NCI-H2107 treated with DMSO at 0.1 percent for 48 hours (cell line): ENCODE results near the gene S100A8.
"Not testable (repeated sequence)": the region's sequence is repeated elsewhere in the genome, so short reads cannot be mapped to it uniquely, and the experiment has no call there.

Experiments
- DNase-seq: peaks from one replicate; lab custom pipeline; 2025; ENCODE audit not compliant: unreplicated experiment; lab: John Stamatoyannopoulos, UW

The S100A8 gene

GRCh38 chr1:153417136-153417888, 26.4 kb upstream of the S100A8 start:
- DNase-seq: no peak

DNA sequence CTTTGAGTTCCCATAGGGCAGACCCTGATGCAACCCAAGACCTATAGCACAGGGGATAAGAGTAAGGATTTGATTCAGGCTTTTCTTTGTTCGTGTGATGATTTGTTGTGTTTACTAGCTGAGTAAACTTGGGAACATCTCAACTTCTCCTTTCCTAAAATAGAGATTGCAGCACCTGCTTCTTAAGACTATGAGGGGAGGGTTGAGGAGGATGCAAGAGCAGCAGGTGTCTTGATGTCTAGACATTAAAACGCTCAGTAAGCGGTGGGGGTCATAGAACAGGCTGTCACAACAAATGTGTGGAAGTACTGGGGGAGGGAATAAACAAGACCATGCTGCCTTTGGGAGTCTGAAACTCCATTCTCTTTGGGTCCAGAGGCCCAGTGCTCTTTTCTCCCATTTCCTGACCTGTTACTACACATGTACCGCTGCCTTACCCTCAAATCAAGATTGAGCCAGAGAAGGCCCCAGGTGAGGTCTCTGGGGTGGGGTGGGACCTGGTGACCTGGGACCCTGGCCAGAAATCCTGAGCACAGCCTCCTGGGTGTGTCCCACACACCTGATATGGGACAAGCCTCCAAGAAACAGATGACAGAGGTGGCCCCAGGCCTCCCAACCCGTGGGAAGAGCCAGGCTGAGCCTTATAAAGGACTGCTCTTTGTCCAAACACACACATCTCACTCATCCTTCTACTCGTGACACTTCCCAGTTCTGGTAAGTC, 25.1 kb upstream of the S100A8 start, which contains the start of gene S100A7A:
Gene S100A7A (plus strand): TSS at position 671 of the 721 bp plus-strand sequence. CDS start 1,563 bp downstream, outside the sequence.
- no peak for DNase-seq

GRCh38 chr1:153413961-153414360, 23.1 kb upstream of the S100A8 start:
- DNase-seq: not testable (repeated sequence)

DNA sequence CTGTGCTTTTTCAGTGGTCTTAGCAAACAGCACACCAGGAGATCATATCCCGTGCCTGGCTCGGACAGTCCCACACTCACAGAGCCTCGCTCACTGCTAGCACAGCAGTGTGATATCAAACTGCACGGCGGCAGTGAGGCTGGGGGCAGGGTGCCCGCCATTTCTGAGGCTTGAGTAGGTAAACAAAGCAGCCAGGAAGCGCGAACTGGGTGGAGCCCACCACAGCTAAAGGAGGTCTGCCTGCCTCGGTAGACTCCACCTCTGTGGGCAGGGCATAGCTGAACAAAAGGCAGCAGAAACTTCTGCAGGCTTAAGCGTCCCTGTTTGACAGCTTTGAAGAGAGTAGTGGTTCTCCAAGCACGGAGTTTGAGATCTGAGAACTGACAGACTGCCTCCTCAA, 16.4 kb upstream of the S100A8 start:
- DNase-seq: not testable (repeated sequence)

DNA sequence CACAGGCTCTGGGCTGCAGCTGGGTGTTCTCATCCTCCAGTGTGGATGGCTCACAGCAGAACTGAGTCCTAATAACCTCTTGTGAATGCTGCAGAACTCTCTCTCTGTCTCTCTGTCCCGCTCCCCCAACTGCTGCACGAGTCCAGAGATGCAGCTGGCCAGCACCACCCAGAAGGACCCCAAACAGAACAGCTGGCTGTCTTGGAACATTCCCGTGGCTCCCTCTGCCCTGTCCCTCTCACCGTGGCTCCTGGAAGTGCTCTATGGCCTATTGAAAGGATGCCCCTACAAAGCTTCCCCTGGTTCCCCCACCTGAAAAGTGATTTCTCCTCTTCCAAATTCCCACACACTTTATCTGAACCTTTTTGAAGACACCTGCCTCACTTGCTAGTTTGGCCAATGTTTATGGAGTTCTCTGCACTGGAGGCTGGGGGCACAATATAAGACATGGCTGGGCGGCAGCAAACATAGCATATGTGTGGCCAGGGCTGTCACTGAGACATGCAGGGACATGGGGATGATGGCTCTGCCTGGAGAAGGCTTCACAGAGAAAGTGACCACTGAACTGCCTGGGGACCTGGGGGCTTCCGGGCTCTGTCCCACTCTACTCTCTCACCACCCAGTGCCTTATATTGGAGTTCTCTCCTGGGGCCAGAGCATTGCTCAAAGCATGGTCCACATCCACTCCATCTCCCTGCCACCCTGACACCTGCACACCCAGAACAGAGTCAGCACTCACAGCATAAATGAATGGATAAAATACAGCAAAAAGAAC, 15.1 kb upstream of the S100A8 start:
- not testable (repeated sequence) for DNase-seq

DNA sequence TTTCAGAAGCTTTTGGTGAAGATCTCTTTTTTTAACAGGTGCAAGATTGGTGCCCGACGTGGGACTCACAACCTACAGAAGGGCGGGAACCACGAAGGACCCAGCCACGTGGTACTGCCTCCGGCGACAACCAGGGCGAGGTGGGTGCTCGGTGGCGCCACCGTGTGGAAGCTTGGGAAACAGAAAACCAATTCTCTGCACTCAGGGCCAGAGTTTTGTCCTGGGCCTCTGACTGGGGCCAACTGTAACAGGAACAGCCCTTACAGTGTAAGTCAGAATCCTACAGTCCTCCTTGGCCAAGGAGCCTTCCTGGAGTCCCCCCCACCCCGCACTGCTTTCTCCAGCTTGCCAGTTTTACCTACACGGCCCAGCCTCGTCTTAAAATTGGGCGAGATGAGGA, 13.9 kb upstream of the S100A8 start:
- DNase-seq: no peak

- no peak for DNase-seq
Measured at GRCh38 chr1:153404086-153404635, 13.3 kb upstream of the S100A8 start.

GRCh38 chr1:153403421-153404085, 12.7 kb upstream of the S100A8 start:
- DNase-seq: peak; percentile 44

DNA sequence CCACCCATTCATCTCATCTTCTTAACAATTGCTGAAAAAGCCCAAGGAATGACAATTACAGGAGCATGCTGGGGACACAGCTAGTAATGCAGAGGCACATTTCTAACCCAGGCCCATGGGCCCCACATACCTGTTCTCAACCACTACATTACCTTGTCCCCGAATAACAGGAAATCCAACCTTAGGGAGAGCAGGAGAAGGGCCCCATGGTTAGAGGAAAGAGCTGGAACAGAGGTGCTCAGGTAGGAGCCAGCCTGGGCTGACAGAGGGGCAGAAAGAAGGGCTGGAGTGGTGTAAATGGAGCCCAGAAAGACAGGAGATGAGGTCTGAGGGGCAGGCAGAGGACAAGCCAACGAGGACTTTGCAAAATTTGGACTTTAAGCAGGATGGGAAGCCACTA, 11.4 kb upstream of the S100A8 start:
- peak; percentile 33 for DNase-seq

DNA sequence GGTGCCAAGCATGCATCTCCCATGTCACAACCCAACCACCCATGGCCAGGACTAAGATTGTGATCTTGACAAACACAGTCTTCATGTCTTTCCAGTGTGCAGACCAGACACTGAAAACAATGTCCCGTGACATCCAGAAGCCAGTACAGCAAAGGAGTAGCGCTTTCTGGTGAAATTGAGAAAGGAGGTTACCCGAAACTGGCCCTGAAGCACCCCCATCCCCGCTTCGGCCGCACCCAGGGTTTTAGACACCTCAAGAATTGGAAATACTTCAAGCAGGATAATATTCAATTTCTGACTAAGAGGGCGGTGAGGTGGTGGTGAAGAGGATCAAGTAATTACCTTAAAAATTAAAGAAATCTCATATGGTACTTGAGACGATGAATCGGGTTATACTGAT, 10.6 kb upstream of the S100A8 start:
- DNase-seq: no peak

GRCh38 chr1:153400244-153400643, 9.4 kb upstream of the S100A8 start:
- peak; percentile 52 for DNase-seq

DNA sequence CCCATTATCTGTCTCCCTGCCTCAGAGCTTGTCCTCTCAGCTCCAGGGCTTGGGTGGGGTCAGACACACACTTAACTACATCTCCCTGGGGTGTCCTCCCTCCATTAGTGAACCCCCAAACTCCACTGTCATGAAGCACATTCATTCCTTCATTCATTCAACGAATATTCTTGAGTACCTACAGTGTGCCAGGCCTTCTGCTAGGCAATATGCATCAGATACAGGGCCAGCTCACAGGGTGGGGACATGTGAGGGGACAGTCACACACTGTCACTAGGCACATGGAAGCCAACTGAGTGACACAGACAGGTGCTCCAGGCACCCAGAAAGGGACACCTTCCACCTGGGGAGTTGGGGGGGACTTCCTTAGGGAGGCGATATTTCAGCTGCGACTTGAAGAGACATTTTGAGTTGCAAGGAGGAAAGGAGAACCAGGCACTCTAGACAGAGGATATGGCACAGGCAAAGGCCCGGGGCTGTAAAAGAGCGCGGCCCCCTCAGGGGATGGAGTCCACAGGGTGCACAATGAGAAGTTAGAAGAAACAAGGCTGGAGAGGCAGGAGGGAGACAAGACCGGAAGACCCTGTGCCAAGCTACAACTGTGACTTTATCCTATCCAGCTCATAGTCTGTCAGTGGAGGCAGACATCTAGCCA, 8.7 kb upstream of the S100A8 start:
- DNase-seq: no peak

- DNase-seq: no peak
Measured at GRCh38 chr1:153397924-153398651, 7.2 kb upstream of the S100A8 start.

GRCh38 chr1:153397051-153397923, 6.4 kb upstream of the S100A8 start:
- DNase-seq: no peak

DNA sequence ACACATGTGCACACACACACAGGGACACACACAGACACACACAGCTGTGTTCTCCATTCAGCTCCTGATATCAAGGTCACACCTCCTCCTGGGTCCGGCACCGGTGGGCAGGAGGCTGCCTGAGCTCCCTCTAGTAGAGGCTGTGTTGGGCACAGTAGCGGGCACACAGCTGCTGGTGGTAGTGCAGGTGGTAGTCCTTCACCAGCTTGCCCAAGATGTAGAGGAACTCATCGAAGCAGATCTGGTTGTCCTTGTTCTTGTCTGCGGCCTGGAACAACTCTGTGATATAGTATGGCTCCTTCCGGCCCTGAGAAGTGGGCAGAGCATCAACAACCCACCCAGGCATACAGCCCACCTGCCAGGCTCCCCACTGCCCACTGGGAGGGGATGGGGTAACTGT, 5.6 kb upstream of the S100A8 start:
- DNase-seq: no peak

GRCh38 chr1:153395776-153396175, 4.9 kb upstream of the S100A8 start:
- no peak for DNase-seq

- no peak for DNase-seq
Measured at GRCh38 chr1:153395136-153395685, 4.3 kb upstream of the S100A8 start.

- no peak for DNase-seq
Measured at GRCh38 chr1:153394391-153394790, 3.5 kb upstream of the S100A8 start.
